HG03280 (cell line): ENCODE measurements around the gene CD200.

Experiments
- ATAC-seq: cut with Tn5 transposase; IDR thresholded peaks from one replicate; pipeline ENCODE4 v1.9.1; 2021; ENCODE audit warnings: mild to moderate bottlenecking, moderate library complexity; ENCODE audit not compliant: unreplicated experiment

CD200 gene

DNA sequence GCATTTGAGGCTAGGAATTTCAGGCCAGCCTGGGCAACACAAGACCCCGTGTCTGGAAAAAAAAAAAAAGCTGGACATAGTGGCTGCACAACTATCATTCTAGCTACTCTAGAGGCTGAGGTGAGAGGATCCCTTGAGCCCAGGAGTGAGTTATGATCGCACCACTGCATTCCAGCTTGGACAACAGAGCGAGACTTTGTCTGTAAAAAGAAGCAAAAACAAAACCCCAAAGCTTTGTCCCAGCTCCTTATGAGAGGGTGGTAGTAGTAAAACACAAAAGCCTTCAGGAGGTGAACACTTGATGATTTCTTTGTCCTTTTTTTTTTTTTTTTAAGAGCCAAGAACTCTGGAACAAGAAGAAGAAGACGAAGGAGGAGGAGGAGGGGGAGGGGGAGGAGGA lies 1.1 kb upstream of the CD200 start:
- ATAC-seq: no peak

DNA sequence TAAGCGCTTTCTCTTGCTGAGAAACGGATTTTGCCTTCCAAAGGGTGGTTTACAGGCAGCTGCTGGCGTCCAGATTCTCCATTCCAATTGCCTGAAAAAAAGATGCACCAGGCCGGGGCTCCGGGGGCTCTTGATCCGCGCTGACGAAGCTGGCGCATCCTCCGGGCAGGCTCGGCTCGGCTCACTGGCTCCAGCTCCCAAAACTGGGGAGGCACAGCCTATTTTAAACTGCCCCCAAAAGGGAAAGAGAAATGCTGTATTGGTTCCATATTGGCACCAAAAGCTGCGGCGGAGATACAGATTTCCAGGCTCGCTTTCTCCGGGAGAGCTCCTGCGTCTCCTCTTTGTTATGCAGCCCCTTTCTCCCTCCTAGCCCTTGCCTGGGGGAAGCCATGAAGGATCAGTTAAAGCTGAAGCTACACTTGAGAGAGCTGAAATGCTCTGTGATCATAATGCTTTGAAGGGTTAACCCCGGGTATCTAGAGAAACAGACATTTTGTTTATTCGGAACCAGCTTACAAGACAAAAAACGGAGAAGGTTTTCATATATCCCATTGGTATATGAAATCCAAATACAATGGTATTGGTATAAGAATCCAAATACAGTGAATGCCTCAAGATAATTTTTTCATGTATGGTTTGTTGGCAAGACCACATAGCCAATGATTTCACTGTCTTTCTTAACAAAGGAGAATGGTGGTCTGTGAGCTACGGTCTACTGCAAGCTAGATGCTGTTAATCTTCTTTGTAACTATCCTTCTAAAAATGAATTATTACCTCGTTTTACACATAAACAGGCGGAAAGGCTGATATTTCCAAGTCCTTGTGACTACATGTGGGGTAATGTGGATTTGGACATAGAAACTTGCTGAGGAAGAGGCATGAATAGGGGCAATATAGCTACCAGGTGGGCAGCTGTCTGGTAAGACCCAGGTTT lies 693 bp downstream of the CD200 start:
- peak; percentile 24 for ATAC-seq

DNA sequence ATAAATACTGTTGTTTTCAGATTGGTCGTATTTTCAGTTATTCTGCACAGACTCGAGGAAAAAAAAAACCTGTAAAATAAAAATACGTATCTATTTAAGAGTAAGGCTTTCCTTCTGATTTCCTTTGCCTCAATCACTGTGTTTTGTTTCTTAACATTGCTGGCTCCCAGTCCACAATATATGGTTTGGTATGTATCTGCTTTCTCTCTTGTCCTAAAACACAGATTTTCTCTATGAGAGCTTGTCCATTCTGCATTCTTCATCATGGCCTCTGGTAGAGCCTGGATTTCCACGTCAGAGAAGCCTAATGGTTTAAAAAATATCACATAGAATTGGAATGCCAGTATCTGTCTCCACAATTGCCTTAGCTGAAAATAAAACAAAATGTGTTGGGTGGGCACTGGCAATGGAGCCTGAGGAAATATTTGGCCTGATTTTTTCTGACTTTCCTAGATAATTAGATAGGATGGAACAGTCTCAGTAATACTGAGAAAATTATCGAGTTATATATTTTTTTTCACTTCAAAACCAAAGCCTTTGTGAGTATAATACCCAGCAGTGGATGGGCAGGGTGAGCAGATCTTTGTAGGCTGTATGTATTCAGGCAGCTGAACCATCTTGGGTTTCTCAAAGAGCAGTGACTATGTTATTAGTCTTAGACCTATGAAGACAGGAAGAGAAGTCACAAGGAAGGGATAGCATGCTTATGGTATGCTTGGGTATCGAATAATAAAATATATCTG lies 1.9 kb downstream of the CD200 start:
- ATAC-seq: no peak

DNA sequence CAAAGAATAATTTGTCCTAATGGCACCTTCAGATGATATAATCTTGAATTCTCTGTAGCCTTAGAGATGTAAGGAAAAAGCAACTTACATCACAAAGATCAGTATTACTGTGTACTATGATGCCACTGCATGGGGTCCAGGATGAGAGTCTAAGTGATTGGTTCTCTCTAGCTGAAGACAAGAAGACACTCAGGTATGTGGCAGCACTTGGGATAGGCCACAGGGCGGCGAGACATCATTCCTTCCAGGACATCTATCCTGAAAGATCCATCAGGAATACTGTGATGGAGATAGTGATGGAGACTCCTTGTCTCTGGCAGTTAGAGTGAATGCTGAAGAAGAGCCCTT lies 2.5 kb downstream of the CD200 start:
- ATAC-seq: no peak

DNA sequence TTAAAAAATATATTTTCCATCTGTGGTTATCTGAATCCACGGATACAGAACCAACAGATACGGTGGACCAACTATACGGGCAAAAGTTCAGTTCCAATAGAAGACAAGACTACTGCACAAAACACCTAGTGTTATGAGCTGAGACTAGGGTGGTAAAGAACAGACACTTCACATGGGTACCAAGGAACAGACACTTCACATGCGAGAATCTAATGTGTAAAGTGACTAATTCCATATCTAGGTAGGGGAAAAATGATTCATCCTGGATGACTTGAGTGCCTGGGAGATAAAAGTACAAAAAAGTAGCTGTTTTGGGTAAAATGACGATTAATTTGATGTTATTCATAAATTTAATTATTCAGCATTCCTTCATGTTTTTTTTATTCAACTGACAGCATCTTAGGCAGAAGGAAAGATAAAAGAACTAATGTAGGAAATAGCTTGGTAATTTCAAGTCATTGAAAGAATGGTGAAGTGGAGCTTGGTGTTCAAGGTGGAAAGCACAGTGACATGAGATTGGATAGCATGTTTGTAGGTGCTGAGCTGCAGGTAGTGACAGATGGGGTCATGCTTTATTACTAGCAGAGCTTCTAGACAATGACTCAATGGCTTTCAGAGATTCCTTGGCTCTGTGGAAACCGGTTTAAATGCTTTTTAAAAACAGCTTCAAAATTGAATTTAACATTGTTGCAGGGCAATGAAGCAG lies 5.2 kb downstream of the CD200 start:
- no peak for ATAC-seq

DNA sequence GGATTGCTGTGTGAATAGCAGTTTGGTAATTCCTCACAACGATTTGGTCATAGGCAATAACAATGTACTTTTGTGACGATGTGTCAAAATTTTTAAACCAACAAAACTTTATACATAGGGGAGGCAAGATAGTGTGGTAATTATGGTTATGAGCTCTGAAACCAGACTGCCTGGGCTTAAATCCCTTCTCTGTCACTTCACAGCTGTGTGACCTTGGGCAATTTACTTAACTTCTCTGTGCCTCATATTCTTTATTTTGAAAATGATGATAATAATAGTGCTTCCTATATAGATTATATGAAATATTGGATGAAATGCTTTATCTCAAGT lies 5.7 kb downstream of the CD200 start:
- no peak for ATAC-seq

DNA sequence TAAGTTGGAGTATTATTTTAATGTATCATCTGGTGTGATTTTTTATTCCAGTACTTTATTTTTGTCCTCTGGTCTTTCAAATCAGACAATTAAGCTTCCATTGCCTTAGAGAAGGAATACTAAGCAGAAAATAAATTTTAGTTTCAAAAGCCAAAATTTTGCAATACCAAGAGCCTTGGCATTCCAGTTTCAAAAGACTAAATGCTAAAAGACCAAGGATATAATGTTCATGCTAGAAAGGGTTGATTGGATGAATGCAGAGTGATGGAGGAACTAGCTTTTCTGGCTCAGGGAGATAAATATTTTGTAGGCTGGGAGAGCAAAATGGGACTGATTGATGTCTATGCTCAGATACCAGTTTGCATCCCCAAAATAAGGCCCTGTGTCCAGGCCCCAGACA lies 6.2 kb downstream of the CD200 start:
- ATAC-seq: no peak

DNA sequence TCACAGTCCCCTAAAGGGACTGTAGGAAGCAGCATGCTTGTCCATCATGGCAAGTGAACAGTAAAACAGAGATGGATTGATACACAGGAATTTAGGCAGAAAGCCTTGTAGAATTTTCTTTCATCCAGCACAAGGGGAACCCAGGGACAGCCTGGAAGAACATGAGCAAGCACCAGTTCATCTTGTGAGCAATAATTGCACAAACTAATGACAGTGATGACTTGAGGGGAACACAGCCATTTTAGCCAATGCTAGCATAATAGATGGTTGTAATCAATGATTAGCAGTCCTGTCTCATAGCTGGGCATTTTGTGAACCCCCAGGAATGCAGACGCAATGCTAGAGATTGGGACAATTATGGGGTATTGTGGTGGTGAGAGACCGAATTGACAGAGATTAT lies 6.7 kb downstream of the CD200 start:
- no peak for ATAC-seq

DNA sequence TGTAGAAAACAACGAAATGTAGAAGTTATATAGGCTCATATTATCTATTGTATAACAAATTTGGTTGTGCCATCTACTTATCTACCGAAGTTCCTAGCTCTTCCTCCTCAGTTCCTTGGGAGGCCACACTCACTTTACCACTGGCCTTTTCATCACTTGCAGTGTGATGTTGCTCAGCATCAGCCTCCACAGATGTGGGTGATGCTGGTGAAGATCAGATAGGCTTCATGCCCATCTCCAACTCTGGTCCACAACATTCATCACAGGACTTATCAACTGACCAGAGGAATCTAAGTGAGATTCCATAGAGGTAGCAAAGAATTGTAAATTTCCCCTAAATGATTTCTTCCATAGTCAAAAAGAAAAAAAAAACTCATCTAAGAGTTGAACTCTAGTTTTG lies 8.4 kb downstream of the CD200 start:
- ATAC-seq: no peak

DNA sequence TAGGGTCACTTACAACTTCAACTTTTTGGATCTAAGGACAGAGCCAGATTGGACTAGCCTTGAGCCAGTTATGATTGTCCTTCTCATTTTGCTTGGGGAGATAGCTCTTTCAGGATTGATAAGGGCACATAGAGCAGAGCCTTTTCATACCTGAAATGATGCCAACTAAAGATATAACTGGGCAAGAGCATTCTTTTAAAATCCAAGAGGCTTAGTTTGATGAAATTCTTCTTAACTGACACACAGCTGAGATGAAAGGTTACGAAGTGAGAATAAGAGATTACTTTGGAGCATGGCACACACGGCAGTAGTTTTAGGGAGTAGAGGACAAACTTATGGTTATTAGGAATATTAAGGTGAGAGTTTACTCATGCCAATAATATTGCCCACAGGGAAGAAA lies 12.7 kb downstream of the CD200 start:
- no peak for ATAC-seq

DNA sequence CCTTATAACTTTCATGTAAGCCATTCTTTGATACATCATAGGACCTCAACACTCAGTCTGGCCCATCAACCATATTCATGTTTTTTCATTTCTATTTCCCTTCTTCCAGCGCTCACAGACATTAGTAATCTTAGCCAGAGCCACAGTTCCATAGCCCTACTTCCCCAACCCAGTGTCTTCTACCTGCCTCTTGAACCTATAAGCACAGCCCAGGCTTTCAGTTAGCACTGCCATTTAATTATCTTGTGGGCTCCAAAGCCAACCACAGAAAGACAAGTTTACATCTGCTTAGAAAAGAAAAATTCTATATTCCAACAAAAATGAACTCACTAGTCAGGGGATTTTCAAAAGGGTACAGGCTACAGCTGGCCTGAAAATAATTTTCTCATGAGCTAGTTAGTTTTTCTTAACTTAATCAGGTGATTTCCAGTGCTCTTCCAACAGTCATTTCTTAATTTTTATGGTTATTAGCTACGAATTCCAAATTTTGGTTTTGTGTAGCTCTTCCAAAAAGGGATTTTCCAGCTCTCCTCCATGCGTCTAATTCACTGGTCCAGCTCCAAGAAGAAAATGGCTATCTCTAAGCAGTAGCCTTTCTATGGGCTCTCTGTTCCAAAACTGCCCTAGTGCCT lies 13.7 kb downstream of the CD200 start:
- ATAC-seq: no peak

DNA sequence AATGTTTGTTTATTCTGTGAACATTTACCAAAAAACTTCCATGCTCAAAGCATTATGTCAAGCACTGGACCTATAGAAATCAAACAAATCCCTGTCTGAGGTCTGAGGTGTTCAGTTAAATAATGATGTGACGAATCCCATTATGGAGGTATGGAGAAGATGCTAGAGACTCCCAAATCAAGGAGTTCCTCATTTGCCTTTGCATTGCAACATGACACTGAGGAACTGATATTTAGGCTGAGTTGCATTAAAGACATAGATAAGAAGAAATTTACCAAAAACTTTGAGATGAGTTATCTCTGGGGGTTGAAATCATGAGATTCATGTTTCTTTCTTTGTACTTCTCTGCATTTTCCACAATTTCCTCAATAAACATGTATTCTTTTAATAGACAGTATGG lies 16.0 kb downstream of the CD200 start:
- no peak for ATAC-seq

DNA sequence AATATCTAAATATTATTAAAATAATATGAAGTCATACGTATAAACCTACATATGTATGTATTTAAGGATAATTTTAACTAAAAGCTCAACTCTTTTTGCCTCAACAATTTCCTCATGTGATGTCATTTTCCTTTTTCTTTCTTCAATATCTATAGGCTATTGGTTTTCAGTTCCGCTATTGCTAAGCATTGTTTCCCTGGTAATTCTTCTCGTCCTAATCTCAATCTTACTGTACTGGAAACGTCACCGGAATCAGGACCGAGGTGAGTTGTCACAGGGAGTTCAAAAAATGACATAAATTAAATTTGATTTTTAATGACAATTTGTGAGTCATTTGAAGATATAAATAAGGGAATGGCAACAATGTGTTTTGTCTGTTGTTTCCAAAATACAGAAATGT lies 16.6 kb downstream of the CD200 start:
- ATAC-seq: no peak

DNA sequence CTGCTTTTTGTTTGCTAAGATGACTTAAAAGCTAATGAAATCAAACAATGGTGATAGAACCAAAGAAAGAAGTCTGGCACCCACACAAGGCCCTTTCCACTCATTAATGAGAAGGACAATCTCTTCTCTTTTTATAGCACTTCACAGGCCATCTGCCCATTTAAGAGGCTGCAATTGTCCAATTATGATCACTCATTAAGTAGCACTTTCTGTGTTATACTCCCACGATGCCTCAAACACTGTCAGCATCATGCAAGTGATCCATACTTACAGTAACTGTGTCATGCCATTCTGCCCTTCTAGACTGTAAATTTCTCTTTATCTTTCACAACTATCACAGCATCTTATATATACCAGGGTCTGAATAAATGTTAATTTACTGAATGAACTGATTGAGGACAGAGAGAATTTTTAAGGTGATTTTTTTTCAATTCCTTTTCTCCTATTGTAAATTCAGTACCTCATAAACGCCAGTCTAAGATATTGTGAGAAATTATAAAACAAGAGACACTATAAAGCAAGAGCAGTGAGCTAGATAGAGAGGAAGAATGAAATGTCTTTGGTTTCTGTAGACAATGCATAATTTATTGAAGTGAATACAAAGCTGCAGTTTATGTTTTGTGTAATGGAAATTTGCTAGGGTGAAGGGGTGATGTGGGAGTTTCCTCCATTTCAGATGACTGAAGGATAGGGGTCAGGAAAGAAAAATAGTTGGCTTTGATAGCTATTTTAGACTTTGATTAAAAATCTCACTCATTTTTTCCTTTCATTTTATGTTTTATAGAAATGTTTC lies 17.3 kb downstream of the CD200 start:
- ATAC-seq: no peak

DNA sequence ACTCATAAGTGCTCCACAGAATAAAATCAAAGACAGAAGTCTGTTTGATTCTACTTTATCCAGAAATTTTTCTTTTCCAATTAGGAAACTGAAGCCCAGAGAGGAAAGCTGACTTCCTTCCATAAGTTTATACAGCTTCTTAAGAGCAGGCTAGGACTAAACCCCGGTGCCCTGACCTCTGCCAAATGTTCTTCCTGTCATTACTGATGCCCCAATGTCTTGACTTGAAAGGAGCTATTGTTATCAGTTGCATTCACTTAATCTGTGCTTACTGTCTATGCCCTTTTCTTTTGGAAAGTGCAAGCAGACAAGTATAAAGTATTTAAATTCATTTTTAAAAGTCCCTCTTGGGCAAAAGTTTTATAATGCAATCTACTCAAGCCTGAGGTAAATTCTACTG lies 18.1 kb downstream of the CD200 start:
- ATAC-seq: no peak

DNA sequence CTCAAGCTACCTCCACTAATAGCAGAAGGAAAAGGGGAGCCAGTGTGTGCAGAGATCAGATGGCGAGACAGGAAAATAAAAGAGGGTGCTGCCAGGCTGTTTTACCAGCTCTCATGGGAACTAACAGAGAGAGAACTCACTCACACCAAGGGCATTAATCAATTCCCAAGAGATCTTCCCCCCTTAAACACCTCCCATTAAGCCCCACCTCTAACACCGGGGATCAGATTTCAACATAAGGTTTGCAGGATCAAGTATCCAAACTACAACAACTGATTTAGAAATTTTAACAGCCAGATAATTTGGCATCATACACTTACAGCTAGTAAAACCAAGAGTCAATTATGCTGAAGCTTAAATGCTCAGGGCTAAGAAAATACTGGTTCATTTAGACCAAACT lies 18.9 kb downstream of the CD200 start:
- no peak for ATAC-seq

DNA sequence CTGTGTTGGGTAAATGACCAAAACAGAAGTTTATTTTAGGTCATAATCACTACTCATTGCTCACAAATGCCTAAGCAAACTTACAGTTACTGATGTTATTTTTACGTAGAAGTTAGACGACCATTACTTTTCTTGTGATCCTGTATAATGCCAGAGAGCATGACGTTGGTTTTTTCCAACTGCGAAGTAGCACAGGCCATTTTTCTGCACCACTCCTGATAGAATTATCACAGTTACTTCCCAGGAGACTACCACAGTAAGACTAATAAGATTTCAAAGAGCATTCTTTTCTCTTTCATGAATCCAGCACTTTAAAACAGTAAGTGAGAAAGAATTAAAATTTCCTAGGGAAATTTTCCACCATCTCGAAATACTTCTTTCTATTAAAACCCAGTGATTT lies 19.8 kb downstream of the CD200 start:
- no peak for ATAC-seq

DNA sequence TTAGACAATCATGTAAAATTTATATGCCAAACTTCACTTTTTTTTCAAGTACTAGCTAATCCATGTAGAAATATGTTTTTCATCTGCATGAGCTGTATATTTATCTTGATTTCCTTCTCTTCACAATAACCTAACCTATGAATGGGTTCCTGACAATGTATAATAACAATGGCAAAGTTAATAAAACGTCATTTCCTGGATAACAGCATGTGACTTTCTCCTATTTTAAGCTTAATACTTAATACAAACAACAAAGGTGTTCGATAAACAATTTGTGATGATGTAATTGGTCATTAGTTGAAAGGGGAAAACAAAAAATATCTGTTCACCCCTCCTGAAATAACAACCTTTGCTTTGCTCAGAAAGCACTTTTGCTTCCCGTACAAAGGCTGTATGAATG lies 20.4 kb downstream of the CD200 start:
- ATAC-seq: no peak

DNA sequence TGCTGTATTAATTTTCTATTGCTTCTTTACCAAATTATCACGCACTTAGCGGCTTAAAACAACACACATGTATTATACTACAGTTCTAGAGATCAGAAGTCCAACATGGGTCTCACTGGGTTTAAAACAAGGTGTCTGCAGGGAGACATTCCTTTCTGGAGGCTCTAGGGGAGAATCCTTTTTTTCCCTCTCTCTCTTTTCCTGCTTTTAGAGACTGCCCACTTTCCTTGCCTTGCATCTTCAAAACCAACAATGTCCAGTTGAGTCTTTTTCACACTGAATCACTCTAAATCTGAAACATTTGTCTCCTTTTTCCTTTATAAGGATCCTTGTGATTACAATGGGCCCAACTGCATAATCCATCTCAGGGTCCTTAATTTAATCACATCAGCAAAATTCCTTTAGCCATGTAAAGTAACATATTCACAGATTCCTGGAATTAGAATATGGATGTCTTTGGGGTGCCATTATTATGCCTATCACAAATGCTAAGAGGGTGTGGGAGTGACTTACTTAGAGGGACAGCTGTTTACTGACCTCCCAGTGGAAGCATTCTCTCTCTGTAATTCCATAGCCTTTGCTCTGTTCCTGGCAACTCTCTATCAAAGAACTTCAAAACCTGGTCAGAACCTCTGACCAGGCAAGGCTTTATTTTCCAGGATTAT lies 21.8 kb downstream of the CD200 start:
- no peak for ATAC-seq

DNA sequence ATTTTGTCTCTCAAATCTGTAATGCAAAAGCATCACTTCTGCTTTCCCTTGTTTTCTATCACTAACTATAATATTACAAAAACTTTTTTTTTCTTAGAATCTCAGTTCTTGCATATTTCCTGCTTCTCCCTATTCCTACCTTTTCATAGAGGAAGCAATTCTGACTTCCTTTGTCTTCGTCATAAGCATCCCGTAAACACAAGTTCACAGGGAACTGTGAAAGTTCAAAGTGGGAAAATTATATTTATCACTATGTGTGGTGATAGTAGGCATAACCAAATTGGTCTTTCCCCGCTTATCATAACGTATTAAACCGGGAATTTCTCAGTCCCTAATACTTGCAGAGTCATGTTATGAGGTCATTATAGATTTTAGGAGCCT lies 22.3 kb downstream of the CD200 start:
- no peak for ATAC-seq
